Glutamatergic neuron (in vitro differentiated cells): ENCODE data around the gene DAGLA. TPM values are rescaled to one million over a fixed set of nuclear protein-coding genes. Genes with fewer than 3 reads are reported as not detected.

ENCODE experiments used
- DNase-seq: peaks from one replicate; pipeline ENCODE4 v3.0.0; 2022
- H3K27ac Mint-ChIP-seq: one replicate; pipeline ENCODE4 v1.8.0; 2020; ENCODE audit warnings: mild to moderate bottlenecking, mixed read lengths, inconsistent platforms; ENCODE audit not compliant: unreplicated experiment
- H3K27me3 Mint-ChIP-seq: one replicate; pipeline ENCODE4 v1.8.0; 2020; ENCODE audit warnings: mild to moderate bottlenecking, moderate library complexity, mixed read lengths, inconsistent platforms; ENCODE audit not compliant: unreplicated experiment
- H3K36me3 Mint-ChIP-seq: one replicate; pipeline ENCODE4 v1.8.0; 2020; ENCODE audit warnings: mild to moderate bottlenecking, mixed read lengths, inconsistent platforms; ENCODE audit not compliant: unreplicated experiment
- H3K4me1 Mint-ChIP-seq: one replicate; pipeline ENCODE4 v1.8.0; 2020; ENCODE audit warnings: mild to moderate bottlenecking, low read depth, mixed read lengths, inconsistent platforms; ENCODE audit not compliant: unreplicated experiment
- H3K4me3 Mint-ChIP-seq: one replicate; pipeline ENCODE4 v1.8.0; 2020; ENCODE audit warnings: mild to moderate bottlenecking, mixed read lengths, inconsistent platforms; ENCODE audit not compliant: unreplicated experiment
- H3K9me3 Mint-ChIP-seq: one replicate; pipeline ENCODE4 v1.8.0; 2020; ENCODE audit warnings: mild to moderate bottlenecking, moderate library complexity, mixed read lengths, inconsistent platforms; ENCODE audit not compliant: unreplicated experiment
- total RNA-seq: library from RNA; stranded (reverse); fragmentation: NEBNext Ultra II Directional; extraction: Animal tissue kit (Norgen Biotek cat#: 25700); gene quantifications from one replicate; pipeline ENCODE4 v1.2.1, GENCODE V29; 2021; ENCODE audit not compliant: unreplicated experiment
- TF ChIP-seq, protein P1 (sequence below): fragments of 200-600 bp; sonication (generic); IDR thresholded peaks from one replicate; pipeline ENCODE4 v1.5.0; 2021; ENCODE audit not compliant: partially characterized antibody, unreplicated experiment

The DAGLA gene
- total RNA-seq, 1 donor from 2014 or later = 9.6 TPM

DNA sequence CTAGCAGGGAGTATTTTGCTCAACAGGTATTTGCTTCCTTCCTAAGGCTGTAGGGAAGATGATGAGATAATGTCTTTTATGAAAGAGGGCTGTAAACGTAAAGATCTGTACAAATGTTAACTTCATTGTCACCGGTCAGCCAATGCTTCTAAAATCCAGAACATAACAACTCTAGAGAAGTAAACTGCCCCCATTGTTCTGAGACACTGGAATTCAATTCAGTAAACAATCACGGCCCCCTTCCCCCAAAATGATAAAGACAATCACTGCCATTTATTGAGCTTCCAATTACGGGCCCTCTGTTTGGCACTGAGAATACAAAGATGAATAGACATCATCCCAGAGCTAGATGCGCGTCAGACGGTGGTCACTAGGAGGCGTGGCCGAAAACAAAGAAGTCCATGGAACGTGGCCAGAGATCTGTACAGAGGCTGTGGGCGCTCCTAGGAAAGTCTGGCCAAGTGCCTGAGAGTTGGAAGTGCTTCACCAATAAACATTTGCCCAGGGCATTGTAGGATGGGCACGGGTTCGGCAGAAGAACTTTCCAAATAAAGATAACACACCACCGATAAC lies 111.6 kb downstream of the DAGLA start:
- no peaks in the 10 kb centered on the region for H3K36me3 Mint-ChIP-seq

DNA sequence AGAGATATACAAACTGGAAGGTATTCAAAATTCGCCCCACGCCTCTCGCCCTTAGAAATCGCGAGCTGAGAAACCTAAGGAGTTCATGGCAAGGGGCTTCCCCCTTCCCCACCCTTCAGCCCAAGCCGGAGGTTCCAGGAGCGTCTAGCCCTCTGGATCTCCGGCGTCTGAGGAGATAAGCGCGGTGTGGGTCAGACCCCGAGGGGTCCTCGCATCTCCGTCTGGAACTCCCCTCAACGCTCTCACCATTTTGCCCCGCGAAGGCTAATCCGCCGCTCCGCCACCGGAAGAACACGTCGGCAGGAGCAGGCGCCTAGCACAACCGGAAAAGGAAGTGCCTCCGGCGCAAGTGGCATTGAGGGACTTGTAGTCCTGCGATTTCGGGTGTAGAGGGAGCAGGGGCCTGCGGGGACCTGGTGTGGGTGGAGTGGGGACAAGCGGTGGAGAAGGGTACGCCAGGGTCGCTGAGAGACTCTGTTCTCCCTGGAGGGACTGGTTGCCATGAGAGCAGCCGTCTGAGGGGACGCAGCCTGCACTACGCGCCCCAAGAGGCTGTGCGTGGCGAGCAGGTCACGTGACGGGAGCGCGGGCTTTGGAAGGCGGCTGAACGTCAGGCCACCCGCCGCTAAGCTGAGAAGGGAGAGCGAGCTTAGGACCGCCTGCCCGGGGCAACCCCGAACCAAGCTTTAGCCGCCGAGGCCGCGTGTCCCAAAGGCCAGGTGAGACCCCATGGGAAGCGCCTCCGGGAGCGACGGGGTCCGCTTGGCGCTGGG lies 112.3 kb downstream of the DAGLA start, which contains the start of the genes FEN1 and TMEM258:
Gene FEN1 (plus strand): TSS at position 602 of the 773 bp plus-strand sequence. CDS start 2,451 bp downstream, outside the sequence.
Gene TMEM258 (minus strand): TSS at position 290 of the 773 bp plus-strand sequence. CDS start 41 bp downstream, at position 249.
- H3K4me1 Mint-ChIP-seq = peaks cover 9% of the 10 kb centered on the region
- no peaks in the 10 kb centered on the region for H3K36me3 Mint-ChIP-seq
- H3K27ac Mint-ChIP-seq = peak within 1 kb of the TSS; percentile 100
- H3K4me3 Mint-ChIP-seq = peak within 1 kb of the TSS; percentile 99
- TF ChIP-seq, protein P1, sequence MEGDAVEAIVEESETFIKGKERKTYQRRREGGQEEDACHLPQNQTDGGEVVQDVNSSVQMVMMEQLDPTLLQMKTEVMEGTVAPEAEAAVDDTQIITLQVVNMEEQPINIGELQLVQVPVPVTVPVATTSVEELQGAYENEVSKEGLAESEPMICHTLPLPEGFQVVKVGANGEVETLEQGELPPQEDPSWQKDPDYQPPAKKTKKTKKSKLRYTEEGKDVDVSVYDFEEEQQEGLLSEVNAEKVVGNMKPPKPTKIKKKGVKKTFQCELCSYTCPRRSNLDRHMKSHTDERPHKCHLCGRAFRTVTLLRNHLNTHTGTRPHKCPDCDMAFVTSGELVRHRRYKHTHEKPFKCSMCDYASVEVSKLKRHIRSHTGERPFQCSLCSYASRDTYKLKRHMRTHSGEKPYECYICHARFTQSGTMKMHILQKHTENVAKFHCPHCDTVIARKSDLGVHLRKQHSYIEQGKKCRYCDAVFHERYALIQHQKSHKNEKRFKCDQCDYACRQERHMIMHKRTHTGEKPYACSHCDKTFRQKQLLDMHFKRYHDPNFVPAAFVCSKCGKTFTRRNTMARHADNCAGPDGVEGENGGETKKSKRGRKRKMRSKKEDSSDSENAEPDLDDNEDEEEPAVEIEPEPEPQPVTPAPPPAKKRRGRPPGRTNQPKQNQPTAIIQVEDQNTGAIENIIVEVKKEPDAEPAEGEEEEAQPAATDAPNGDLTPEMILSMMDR = no peak
- peak; percentile 91 for DNase-seq
- peaks cover 10% of the 10 kb centered on the region for H3K9me3 Mint-ChIP-seq
- H3K27me3 Mint-ChIP-seq = peaks cover 13% of the 10 kb centered on the region

More for the DNA sequence above, 111.6 kb downstream of the DAGLA start:
- Mint-ChIP-seq H3K27ac (peak overlapping the region; percentile 100), H3K9me3 (peaks cover 10% of the 10 kb centered on the region), H3K4me1 (peaks cover 9% of the 10 kb centered on the region), H3K27me3 (peaks cover 13% of the 10 kb centered on the region), H3K4me3 (peak overlapping the region; percentile 99)
- peak; percentile 77 for DNase-seq
- TF ChIP-seq, protein P1 = no peak

DNA sequence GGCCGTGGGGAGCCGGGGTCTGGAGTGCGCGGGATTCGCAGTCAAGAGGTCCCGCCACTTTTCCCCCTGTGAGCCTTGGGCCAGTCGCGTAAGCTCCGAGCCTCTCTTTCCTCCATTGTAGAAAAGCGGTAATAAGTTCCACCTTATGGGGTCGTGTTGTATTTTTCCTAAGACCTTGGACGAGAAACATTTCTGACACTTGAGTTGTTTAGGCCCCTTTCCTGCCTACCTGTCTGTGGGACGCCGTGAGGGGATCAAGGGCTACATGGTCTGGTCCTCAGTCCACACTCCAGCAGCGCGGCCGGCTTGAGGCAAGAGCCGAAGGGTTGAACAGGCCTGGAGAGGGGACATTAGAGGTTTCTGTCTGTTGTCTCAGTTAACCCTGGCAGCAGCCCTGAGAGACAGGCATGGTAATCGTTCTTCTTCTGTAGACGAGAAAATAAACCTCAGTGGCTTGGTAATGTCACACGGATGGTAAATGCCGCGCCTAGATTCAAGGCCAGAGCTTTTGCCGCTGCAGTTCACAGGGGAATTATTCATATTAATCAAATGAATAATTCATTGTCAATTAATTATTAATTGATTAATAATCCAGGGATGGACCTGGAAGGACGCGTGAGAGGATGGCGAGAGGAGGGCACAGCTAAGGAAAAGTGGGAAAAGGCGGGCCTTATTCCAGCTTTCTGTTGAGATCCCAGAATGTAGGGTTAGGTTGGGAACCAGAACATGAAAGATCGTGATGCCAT lies 113.1 kb downstream of the DAGLA start:
- Mint-ChIP-seq H3K4me3 (peak overlapping the region; percentile 99), H3K9me3 (peaks cover 10% of the 10 kb centered on the region), H3K27me3 (peaks cover 13% of the 10 kb centered on the region), H3K4me1 (peaks cover 9% of the 10 kb centered on the region), H3K36me3 (no peaks in the 10 kb centered on the region), H3K27ac (peak overlapping the region; percentile 81)
- TF ChIP-seq, protein P1 = no peak
- no peak for DNase-seq

DNA sequence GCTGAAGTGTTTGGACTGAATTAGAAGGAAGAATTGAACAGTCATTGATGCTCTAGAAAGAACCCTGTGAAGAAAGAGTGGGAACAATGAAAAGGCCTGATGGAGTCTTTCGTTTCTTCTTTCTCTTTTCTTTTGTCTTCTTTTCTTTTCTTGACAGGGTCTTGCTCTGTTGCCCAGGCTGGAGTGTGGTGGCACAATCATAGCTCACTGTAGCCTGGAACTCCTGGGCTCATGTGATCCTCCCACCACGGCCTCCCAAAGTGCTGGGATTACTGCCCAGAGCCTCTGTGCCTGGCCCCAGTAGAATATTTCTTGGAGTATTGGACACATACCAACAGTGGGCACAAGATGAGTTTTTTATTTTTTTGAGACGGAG lies 113.6 kb downstream of the DAGLA start:
- Mint-ChIP-seq H3K9me3 (peaks cover 10% of the 10 kb centered on the region), H3K27me3 (peaks cover 13% of the 10 kb centered on the region), H3K27ac (no peak overlapping the region), H3K36me3 (no peaks in the 10 kb centered on the region), H3K4me1 (peaks cover 9% of the 10 kb centered on the region), H3K4me3 (peak overlapping the region; percentile 99)
- DNase-seq = no peak
- TF ChIP-seq, protein P1 = no peak
